DOHH2 (cell line): ENCODE data around the gene PPFIBP2.
A peak's percentile ranks its signal among the peaks of the same experiment; 100 is the strongest.

Experiments used
- H3F3A ChIP-seq: fragments of 200-600 bp; sonication (generic), shearing (Covaris generic); 2 replicates; pipeline ENCODE4 v1.6.0; 2016; ENCODE audit warnings: antibody characterized with exemption, mild to moderate bottlenecking; ENCODE audit not compliant: control insufficient read depth, insufficient read depth
- H3K27ac ChIP-seq: fragments of 200-600 bp; sonication (generic); 2 replicates; pipeline ENCODE4 v1.5.1; 2014; ENCODE audit warnings: low read depth, mild to moderate bottlenecking, low read length, moderate library complexity
- H3K27me3 ChIP-seq: fragments of 200-600 bp; sonication (generic); 2 replicates; pipeline ENCODE4 v1.6.1; 2014; ENCODE audit warnings: mild to moderate bottlenecking, low read length, mixed read lengths; ENCODE audit not compliant: control insufficient read depth
- H3K36me3 ChIP-seq: fragments of 200-600 bp; sonication (generic); 2 replicates; pipeline ENCODE4 v1.6.1; 2014; ENCODE audit warnings: mild to moderate bottlenecking, low read length, moderate library complexity, mixed read lengths; ENCODE audit not compliant: control insufficient read depth
- H3K4me1 ChIP-seq: fragments of 200-600 bp; sonication (generic); 2 replicates; pipeline ENCODE4 v1.6.1; 2014; ENCODE audit warnings: mild to moderate bottlenecking, low read length, mixed read lengths; ENCODE audit not compliant: control insufficient read depth
- H3K4me2 ChIP-seq: fragments of 200-600 bp; sonication (generic); 2 replicates; pipeline ENCODE4 v1.6.0; 2014; ENCODE audit warnings: mild to moderate bottlenecking, low read length, moderate library complexity
- H3K4me3 ChIP-seq: fragments of 200-600 bp; sonication (generic); 2 replicates; pipeline ENCODE4 v1.5.1; 2014; ENCODE audit warnings: mild to moderate bottlenecking, low read length, mixed read lengths
- H3K79me2 ChIP-seq: fragments of 200-600 bp; sonication (generic); 2 replicates; pipeline ENCODE4 v1.6.1; 2014; ENCODE audit warnings: mild to moderate bottlenecking, low read length, mixed read lengths; ENCODE audit not compliant: control insufficient read depth
- H3K9me2 ChIP-seq: fragments of 200-600 bp; sonication (generic); replicated peaks from 2 replicates; pipeline ENCODE4 v1.6.1; 2014; ENCODE audit warnings: mild to moderate bottlenecking, low read length, mixed read lengths; ENCODE audit not compliant: control insufficient read depth
- H3K9me3 ChIP-seq: fragments of 200-600 bp; sonication (generic); 2 replicates; pipeline ENCODE4 v1.6.1; 2014; ENCODE audit warnings: antibody characterized with exemption, low read length, mixed read lengths; ENCODE audit not compliant: control insufficient read depth, insufficient read depth
- H4K20me1 ChIP-seq: fragments of 200-600 bp; sonication (generic); 2 replicates; pipeline ENCODE4 v1.6.0; 2014; ENCODE audit warnings: low read depth, mild to moderate bottlenecking, antibody characterized with exemption, low read length, moderate library complexity; ENCODE audit not compliant: control insufficient read depth, insufficient read depth
- CTCF ChIP-seq: fragments of 200-600 bp; sonication (generic); IDR thresholded peaks from one replicate; pipeline ENCODE4 v1.5.1; 2014; ENCODE audit warnings: antibody characterized with exemption, mild to moderate bottlenecking, low read depth, low read length; ENCODE audit not compliant: poor library complexity, severe bottlenecking
- EZH2phosphoT487 ChIP-seq: fragments of 200-600 bp; sonication (generic); IDR thresholded peaks from 2 replicates; pipeline ENCODE4 v1.6.1; 2017; ENCODE audit warnings: borderline replicate concordance, mild to moderate bottlenecking, antibody characterized with exemption, low read length, moderate library complexity, mixed read lengths

Gene PPFIBP2

GRCh38 chr11:7512525-7513233 lies 1.1 kb upstream of the PPFIBP2 start:
- H3K36me3 ChIP-seq: peaks cover 5% of the 10 kb centered on the region
- no peaks in the 10 kb centered on the region for H3K9me2 ChIP-seq
- H4K20me1 ChIP-seq: no peaks in the 10 kb centered on the region
- peaks cover 49% of the 10 kb centered on the region for H3K4me1 ChIP-seq
- TF ChIP-seq CTCF: no peak
- TF ChIP-seq EZH2phosphoT487: no peak
- peak overlapping the region; percentile 86 for H3K4me3 ChIP-seq
- H3K27me3 ChIP-seq: no peaks in the 10 kb centered on the region
- peak overlapping the region; percentile 85 for H3K27ac ChIP-seq
- peaks cover 39% of the 10 kb centered on the region for H3K79me2 ChIP-seq
- peak overlapping the region; percentile 93 for H3K4me2 ChIP-seq
- H3K9me3 ChIP-seq: no peaks in the 10 kb centered on the region
- H3F3A ChIP-seq: no peaks in the 10 kb centered on the region

GRCh38 chr11:7514099-7514591 lies 346 bp downstream of the PPFIBP2 start:
- Histone ChIP-seq H3K9me2 (no peaks in the 10 kb centered on the region), H3K4me3 (peak overlapping the region; percentile 86), H3K9me3 (no peaks in the 10 kb centered on the region), H3K36me3 (peaks cover 5% of the 10 kb centered on the region), H3K79me2 (peaks cover 54% of the 10 kb centered on the region), H3K4me2 (peak overlapping the region; percentile 93), H4K20me1 (no peaks in the 10 kb centered on the region), H3K27ac (peak overlapping the region; percentile 85), H3K4me1 (peaks cover 55% of the 10 kb centered on the region), H3F3A (no peaks in the 10 kb centered on the region), H3K27me3 (no peaks in the 10 kb centered on the region)
- TF ChIP-seq EZH2phosphoT487 (no peak), CTCF (peak; percentile 38)

- Histone ChIP-seq H3K4me3 (peak overlapping the region; percentile 86), H3F3A (peaks cover 3% of the 10 kb centered on the region), H3K9me2 (no peaks in the 10 kb centered on the region), H3K27ac (no peak overlapping the region), H3K79me2 (peaks cover 65% of the 10 kb centered on the region), H3K36me3 (peaks cover 7% of the 10 kb centered on the region), H3K4me2 (peak overlapping the region; percentile 93), H4K20me1 (no peaks in the 10 kb centered on the region), H3K27me3 (no peaks in the 10 kb centered on the region), H3K9me3 (no peaks in the 10 kb centered on the region), H3K4me1 (peaks cover 68% of the 10 kb centered on the region)
- TF ChIP-seq CTCF (no peak), EZH2phosphoT487 (no peak)
Observed at GRCh38 chr11:7515447-7515886, 1.7 kb downstream of the PPFIBP2 start.
